Keratinocyte (primary cell): Measurements from ENCODE around the gene CMSS1. TPM values are rescaled to one million over a fixed set of nuclear protein-coding genes. Genes with fewer than 3 reads are reported as not detected.

Experiments
- DNase-seq: peaks from one replicate; pipeline ENCODE4 v3.0.0-alpha.2; 2011; ENCODE audit warnings: low read depth, missing footprints, low spot score
- FAIRE-seq: peaks from 2 replicates; lab custom pipeline; 2011; peaks lifted over from hg19 to GRCh38; lab: Jason Lieb, UNC
- H2AFZ ChIP-seq: 2 replicates; pipeline ENCODE4 v1.6.0; 2012; ENCODE audit warnings: low read length, control low read depth, inconsistent platforms; ENCODE audit not compliant: control insufficient read depth
- H3K27ac ChIP-seq: 2 replicates; pipeline ENCODE4 v1.5.1; 2011; ENCODE audit warnings: low read length; ENCODE audit not compliant: control insufficient read depth, insufficient read depth
- H3K27me3 ChIP-seq: 3 replicates; pipeline ENCODE4 v1.6.0; 2011; ENCODE audit warnings: low read length; ENCODE audit not compliant: control insufficient read depth, insufficient read depth; ENCODE audit errors: extremely low read depth
- H3K36me3 ChIP-seq, 2 experiments: 2 replicates in 1 of 2; 3 replicates in 1 of 2; pipeline ENCODE4 v1.5.1; 2011; ENCODE audit warnings: low read length in 2 of 2, mild to moderate bottlenecking in 1 of 2; ENCODE audit not compliant: control insufficient read depth in 2 of 2, insufficient read depth in 2 of 2; ENCODE audit errors: extremely low read depth in 1 of 2
- H3K4me1 ChIP-seq: 3 replicates; pipeline ENCODE4 v1.5.1; 2011; ENCODE audit warnings: low read length; ENCODE audit not compliant: control insufficient read depth, insufficient read depth; ENCODE audit errors: extremely low read depth
- H3K4me2 ChIP-seq: 3 replicates; pipeline ENCODE4 v1.6.0; 2011; ENCODE audit warnings: low read depth, low read length; ENCODE audit not compliant: control insufficient read depth, insufficient read depth; ENCODE audit errors: extremely low read depth
- H3K4me3 ChIP-seq, 3 experiments: fragments of 200-600 bp in 1 of 3; sonication (generic) in 1 of 3; 2 replicates in 2 of 3; 3 replicates in 1 of 3; pipeline ENCODE4 v1.5.1; 2011 to 2016; ENCODE audit warnings: low read length in 3 of 3, mild to moderate bottlenecking in 3 of 3, control low read depth in 2 of 3, inconsistent platforms in 1 of 3, low read depth in 1 of 3, mixed read lengths in 1 of 3, mixed run types in 1 of 3, moderate library complexity in 1 of 3; ENCODE audit not compliant: control insufficient read depth in 2 of 3, insufficient read depth in 2 of 3; ENCODE audit errors: extremely low read depth in 1 of 3
- H3K79me2 ChIP-seq: 2 replicates; pipeline ENCODE4 v1.6.0; 2012; ENCODE audit warnings: low read length; ENCODE audit not compliant: control insufficient read depth, insufficient read depth
- H3K9ac ChIP-seq: 3 replicates; pipeline ENCODE4 v1.6.0; 2011; ENCODE audit warnings: low read length; ENCODE audit not compliant: control insufficient read depth, insufficient read depth; ENCODE audit errors: extremely low read depth
- H3K9me1 ChIP-seq: 3 replicates; pipeline ENCODE4 v1.6.0; 2011; ENCODE audit warnings: low read length; ENCODE audit not compliant: control insufficient read depth, insufficient read depth; ENCODE audit errors: extremely low read depth
- H3K9me3 ChIP-seq: 2 replicates; pipeline ENCODE4 v1.5.1; 2012; ENCODE audit warnings: low read depth, low read length; ENCODE audit not compliant: control insufficient read depth
- H4K20me1 ChIP-seq: 3 replicates; pipeline ENCODE4 v1.6.0; 2011; ENCODE audit warnings: low read length; ENCODE audit not compliant: control insufficient read depth, insufficient read depth; ENCODE audit errors: extremely low read depth
- CTCF ChIP-seq, 3 experiments: IDR thresholded peaks in 1 of 3; conservative IDR thresholded peaks in 1 of 3; optimal IDR thresholded peaks in 1 of 3; 2 replicates in 2 of 3; 3 replicates in 1 of 3; pipeline versions ENCODE3 to v1.5.1; 2011; ENCODE audit warnings: low read length in 3 of 3, mild to moderate bottlenecking in 3 of 3, moderate library complexity in 2 of 3, control low read depth in 1 of 3, inconsistent platforms in 1 of 3; ENCODE audit not compliant: insufficient read depth in 2 of 3; ENCODE audit errors: extremely low read depth in 1 of 3
- EZH2 ChIP-seq: IDR thresholded peaks from one replicate; pipeline ENCODE4 v1.6.1; 2012; ENCODE audit warnings: inconsistent platforms, mild to moderate bottlenecking, low read length, moderate library complexity
- dilution Hi-C: fragments of 300-500 bp; cut with MboI; formaldehyde crosslinking; loops from one replicate; pipeline ENCODE4 v1.7.0; 2020; ENCODE audit warnings: low sequenced_read_pairs; ENCODE audit not compliant: extremely low pct_ligation_motif_present
- polyA plus RNA-seq, 5 experiments: library from polyadenylated mRNA; depleted of rRNA in 3 of 5; stranded (reverse) in 3 of 5; stranded (forward) in 1 of 5; unstranded in 1 of 5; fragments of >200 nt; gene quantifications; 1 replicate in 1 of 5; 2 replicates in 3 of 5; 3 replicates in 1 of 5; pipeline versions ENCODE4 v1.2.1 to v1.2.3, GENCODE V29; 2011 to 2012; ENCODE audit warnings: missing spikeins in 2 of 5, low read depth in 1 of 5, low replicate concordance in 1 of 5

CMSS1 gene
- polyA plus RNA-seq, 1 donor (not counting 4 experiments of a cell fraction or from before 2014, with no cell fraction given) = 37.2 TPM

GRCh38 chr3:99772671-99773070, 45.0 kb upstream of the CMSS1 start:
- Histone ChIP-seq H3K9me1 (peaks cover 2% of the 10 kb centered on the region), H3K9ac (no peak overlapping the region), H3K79me2 (no peaks in the 10 kb centered on the region), H3K9me3 (no peaks in the 10 kb centered on the region), H3K4me2 (no peak overlapping the region), H3K36me3 (peaks cover 0 to 10% of the 10 kb centered on the region in 2 experiments), H3K4me3 (no peak overlapping the region), H4K20me1 (no peaks in the 10 kb centered on the region), H3K27me3 (no peaks in the 10 kb centered on the region), H3K27ac (no peak overlapping the region), H3K4me1 (peaks cover 24% of the 10 kb centered on the region), H2AFZ (no peak overlapping the region)
- FAIRE-seq = no peak
- DNase-seq = no peak
- no peak for TF ChIP-seq CTCF (optimal IDR thresholded peaks at IDR 0.05 in 1 of 3, IDR thresholded peaks at IDR 0.05 in 1 of 3, conservative IDR thresholded peaks at IDR 0.05 in 1 of 3; ENCODE audit: extremely low read depth in 1 of 3, insufficient read depth in 2 of 3, low read length in 3 of 3)
- TF ChIP-seq EZH2 = no peak
- dilution Hi-C loops = loop anchor here (25.0 kb wide), 1 partner anchor 760 kb away; no protein-coding TSS in a partner anchor

- Histone ChIP-seq H2AFZ (no peak overlapping the region), H4K20me1 (no peaks in the 10 kb centered on the region), H3K4me2 (peak overlapping the region; percentile 15), H3K4me1 (peaks cover 24% of the 10 kb centered on the region), H3K9ac (no peak overlapping the region), H3K27ac (peak overlapping the region; percentile 46), H3K9me1 (peaks cover 2% of the 10 kb centered on the region), H3K36me3 (peaks cover 0 to 6% of the 10 kb centered on the region in 2 experiments), H3K4me3 (no peak overlapping the region), H3K9me3 (no peaks in the 10 kb centered on the region), H3K79me2 (no peaks in the 10 kb centered on the region), H3K27me3 (no peaks in the 10 kb centered on the region)
- DNase-seq = peak; percentile 93
- dilution Hi-C loops = loop anchor here (25.0 kb wide), 1 partner anchor 762 kb away; no protein-coding TSS in a partner anchor
- no peak for TF ChIP-seq CTCF (optimal IDR thresholded peaks at IDR 0.05 in 1 of 3, IDR thresholded peaks at IDR 0.05 in 1 of 3, conservative IDR thresholded peaks at IDR 0.05 in 1 of 3; ENCODE audit: extremely low read depth in 1 of 3, insufficient read depth in 2 of 3, low read length in 3 of 3)
- no peak for TF ChIP-seq EZH2
- peak; percentile 98 for FAIRE-seq
Measured at GRCh38 chr3:99774467-99774866, 43.2 kb upstream of the CMSS1 start.
